Gastrocnemius medialis (tissue), 4 donors: ENCODE results near the gene RNF220.

Source experiments
- CTCF ChIP-seq, 5 experiments: fragments of 450-650 bp in 3 of 5; fragments of 200-600 bp in 2 of 5; sonication (generic) in 2 of 5; IDR thresholded peaks in 4 of 5; conservative IDR thresholded peaks in 1 of 5; 1 replicate in 4 of 5; 2 replicates in 1 of 5; pipeline ENCODE4 v1.5.1; 2016 to 2019; ENCODE audit warnings: antibody characterized with exemption in 5 of 5, mild to moderate bottlenecking in 3 of 5, moderate library complexity in 3 of 5
- POLR2A ChIP-seq, 2 donors: fragments of 450-650 bp; IDR thresholded peaks; one replicate each; pipeline ENCODE4 v1.6.1; 2017; ENCODE audit warnings: antibody characterized with exemption in 2 of 2, mild to moderate bottlenecking in 2 of 2, moderate library complexity in 2 of 2

- no peak for TF ChIP-seq CTCF (IDR thresholded peaks at IDR 0.05 in 4 of 5, conservative IDR thresholded peaks at IDR 0.05 in 1 of 5)
- TF ChIP-seq POLR2A (IDR thresholded peaks at IDR 0.05): no peak
Observed at GRCh38 chr1:44405031-44405797, at the start of gene RNF220.
